MM.1S (cell line): ENCODE data around the gene SMIM35.

Source experiments
- CTCF ChIP-seq: fragments of 300-600 bp; sonication (generic); IDR thresholded peaks from 2 replicates; pipeline ENCODE4 v1.5.1; 2016; ENCODE audit warnings: antibody characterized with exemption, low read length, mixed read lengths
- EZH2 ChIP-seq: fragments of 300-600 bp; sonication (generic); optimal IDR thresholded peaks from 2 replicates; pipeline ENCODE3; 2017; ENCODE audit warnings: low read depth, mild to moderate bottlenecking, antibody characterized with exemption, low read length, mixed read lengths
- EZH2phosphoT487 ChIP-seq: fragments of 300-600 bp; sonication (generic); IDR thresholded peaks from 2 replicates; pipeline ENCODE4 v1.6.1; 2018; ENCODE audit warnings: antibody characterized with exemption, low read length

DNA sequence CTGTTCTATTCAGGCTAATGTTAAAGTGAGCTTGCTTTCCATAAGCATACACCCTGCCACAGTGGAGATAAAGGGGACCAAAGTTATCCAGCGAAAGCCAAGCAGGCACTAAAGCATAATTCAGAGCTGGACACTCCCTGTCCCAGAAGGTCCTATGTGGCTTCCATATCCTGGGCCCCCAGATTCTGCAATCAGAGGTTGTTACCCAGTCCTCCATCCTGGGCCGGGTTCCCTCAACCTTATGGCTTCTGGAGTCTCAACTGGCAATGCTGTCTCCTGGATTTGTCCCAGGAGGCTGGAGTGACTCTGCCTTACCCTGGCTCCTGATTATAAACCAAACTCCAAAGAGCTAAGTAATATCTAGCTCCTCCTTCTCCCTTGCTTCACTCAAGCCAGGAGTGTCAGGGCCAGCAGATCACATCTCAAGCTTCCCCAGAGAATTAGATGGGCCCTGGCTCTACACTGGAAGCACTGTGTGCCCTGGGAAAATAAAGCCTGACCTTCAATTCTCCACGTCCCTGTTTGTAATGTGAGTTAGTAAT, 14.0 kb upstream of the SMIM35 start:
- TF ChIP-seq CTCF (no peak), EZH2phosphoT487 (no peak), EZH2 (no peak)
